Bronchus fibroblast of lung (primary cell): ENCODE measurements around the gene TMEM225. TPM values are rescaled to one million over a fixed set of nuclear protein-coding genes. Genes with fewer than 3 reads are reported as not detected.

Experiments used
- total RNA-seq: library from RNA; depleted of rRNA; stranded (reverse); fragments of >200 nt; gene quantifications from 2 replicates; pipeline ENCODE4 v1.2.3, GENCODE V29; 2015

Gene TMEM225
- total RNA-seq, result not detected in 2 replicates

GRCh38 chr11:123885570-123885969 is at the start of gene TMEM225:
TSS of gene TMEM225 (minus strand) at chr11:123885670. CDS start at chr11:123885425, 245 bp downstream.

GRCh38 chr11:123901867-123902266 is 16.4 kb upstream of the TMEM225 start, which contains the start of gene OR8D4:
TSS of gene OR8D4 (plus strand) at chr11:123902167. CDS start at chr11:123906432, 4,265 bp downstream.

Other genes with a start within 250 kb of the TMEM225 start
- gene SCN3B, start 231.0 kb downstream of the TMEM225 start, total RNA-seq, result not detected in 2 replicates
- 4.7 and 5.2 TPM in 2 replicates for gene ZNF202, start 144.0 kb downstream of the TMEM225 start, total RNA-seq
- gene OR6X1, start 131.2 kb downstream of the TMEM225 start, total RNA-seq, result not detected in 2 replicates
- gene OR6M1, start 79.3 kb downstream of the TMEM225 start, total RNA-seq, result not detected in 2 replicates
- gene OR8D4, start 16.5 kb upstream of the TMEM225 start, total RNA-seq, result not detected in 2 replicates
- gene OR4D5, start 53.9 kb upstream of the TMEM225 start, total RNA-seq, result not detected in 2 replicates
- gene OR6T1, start 58.2 kb upstream of the TMEM225 start, total RNA-seq, result not detected in 2 replicates
- gene OR10S1, start 92.1 kb upstream of the TMEM225 start, total RNA-seq, result not detected in 2 replicates
- gene OR10G6, start 109.5 kb upstream of the TMEM225 start, total RNA-seq, result not detected in 2 replicates
- not detected in 2 replicates for gene OR10G4, start 127.3 kb upstream of the TMEM225 start, total RNA-seq
- not detected in 2 replicates for gene OR10G9, start 137.3 kb upstream of the TMEM225 start, total RNA-seq
- gene OR10G8, start 141.1 kb upstream of the TMEM225 start, total RNA-seq, result not detected in 2 replicates
- gene OR10G7, start 155.7 kb upstream of the TMEM225 start, total RNA-seq, result not detected in 2 replicates
- 21.0 and 23.5 TPM in 2 replicates for gene VWA5A, start 229.8 kb upstream of the TMEM225 start, total RNA-seq